Ammon's horn (tissue), 1 donor: ENCODE data around the gene MRPL43.
A peak's percentile ranks its signal among the peaks of the same experiment; 100 is the strongest.
"Not testable (repeated sequence)": the region's sequence is repeated elsewhere in the genome, so short reads cannot be mapped to it uniquely, and the experiment has no call there.

Experiments
- DNase-seq: peaks from one replicate; pipeline ENCODE4 v3.0.0-alpha.2; 2016; ENCODE audit warnings: low spot score

MRPL43 gene

GRCh38 chr10:100986952-100987684 lies at the start of gene MRPL43, which contains the start of gene TWNK:
Gene MRPL43 (minus strand): TSS chr10:100987497. CDS start chr10:100987443, 54 bp downstream.
Gene TWNK (plus strand): TSS chr10:100987543. CDS start chr10:100988211, 668 bp downstream.
- peak; percentile 91 for DNase-seq

GRCh38 chr10:101036726-101037125 lies 49.4 kb upstream of the MRPL43 start:
- no peak for DNase-seq

- no peak for DNase-seq
These were observed 48.8 kb upstream of the MRPL43 start for GRCh38 chr10:101035916-101036702.

DNA sequence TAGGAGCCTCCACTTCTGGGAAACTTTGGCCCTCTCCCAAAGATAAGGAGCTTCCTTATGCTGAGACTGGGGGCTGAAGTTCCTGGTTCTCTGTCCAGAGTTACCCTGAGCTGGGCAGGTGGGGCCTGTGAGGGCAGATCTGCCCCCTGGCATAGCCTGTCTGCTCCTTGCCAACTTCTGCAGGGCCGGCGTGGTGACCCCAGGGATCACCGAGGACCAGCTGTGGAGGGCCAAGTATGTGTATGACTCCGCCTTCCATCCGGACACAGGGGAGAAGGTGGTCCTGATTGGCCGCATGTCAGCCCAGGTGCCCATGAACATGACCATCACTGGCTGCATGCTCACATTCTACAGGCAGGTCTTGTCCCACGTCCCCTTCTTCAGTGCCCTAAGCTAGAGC lies 48.0 kb upstream of the MRPL43 start:
- no peak for DNase-seq

GRCh38 chr10:101034404-101034803 lies 47.1 kb upstream of the MRPL43 start:
- DNase-seq = not testable (repeated sequence)

DNA sequence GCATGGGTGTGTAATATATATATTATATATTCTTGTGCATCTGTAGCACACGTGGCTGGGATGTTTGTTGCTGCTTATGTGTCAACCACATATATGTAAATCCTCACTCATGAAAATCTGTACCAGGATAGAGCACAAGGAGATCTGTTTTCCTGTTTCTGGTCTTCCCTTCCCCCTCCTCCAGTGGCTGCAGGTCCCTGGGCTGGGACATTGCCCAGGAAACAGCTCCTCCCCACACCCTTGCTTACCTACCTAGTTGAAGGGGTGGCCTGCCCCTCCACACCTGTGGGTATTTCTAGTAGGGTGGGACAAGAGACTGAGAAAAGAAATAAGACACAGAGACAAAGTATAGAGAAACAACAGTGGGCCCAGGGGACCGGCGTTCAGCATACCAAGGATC lies 46.0 kb upstream of the MRPL43 start:
- no peak for DNase-seq

GRCh38 chr10:101032637-101033224 lies 45.4 kb upstream of the MRPL43 start:
- DNase-seq = peak; percentile 89

GRCh38 chr10:101031796-101032636 lies 44.7 kb upstream of the MRPL43 start:
- peak; percentile 96 for DNase-seq

DNA sequence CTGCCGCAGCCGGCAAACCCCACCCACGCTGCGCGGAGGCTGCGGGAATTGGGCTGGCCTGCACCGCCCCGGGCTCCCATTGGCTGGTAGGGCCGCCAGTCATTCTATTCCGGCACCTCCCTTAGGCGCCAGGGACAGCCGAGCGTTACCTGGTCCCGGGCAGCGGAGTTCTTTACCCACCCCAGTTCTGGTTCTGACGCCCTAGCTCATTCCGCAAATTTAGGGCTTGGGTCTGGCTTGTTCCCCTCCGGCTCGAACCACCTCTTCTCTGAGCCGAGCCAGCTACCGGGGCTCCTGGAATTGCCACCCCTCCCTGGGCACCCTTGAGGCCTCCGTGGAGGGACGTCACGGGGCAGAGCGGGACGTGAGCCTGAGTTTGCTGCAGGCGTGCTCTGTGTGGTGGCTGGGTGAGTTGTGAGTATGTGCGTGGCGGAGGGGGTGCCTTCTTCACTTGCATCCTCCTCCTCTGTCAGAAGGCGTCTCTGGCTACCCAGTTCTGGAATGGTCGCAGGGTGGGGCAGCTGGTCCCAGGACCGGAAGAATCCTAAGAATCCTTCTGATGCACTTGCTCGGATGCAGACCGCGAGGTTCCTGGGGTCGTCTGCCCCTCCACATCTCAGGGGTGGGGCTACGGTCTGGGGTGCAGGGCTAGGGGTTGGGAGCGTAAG lies 44.0 kb upstream of the MRPL43 start, which contains the start of the genes PDZD7 and SFXN3:
PDZD7 (minus strand) TSS at position 2 of the 668 bp plus-strand sequence. CDS start 910 bp downstream, outside the sequence.
SFXN3 (plus strand) TSS at position 107 of the 668 bp plus-strand sequence. CDS start 3,461 bp downstream, outside the sequence.
- peak; percentile 97 for DNase-seq

- no peak for DNase-seq
These were observed 43.3 kb upstream of the MRPL43 start for GRCh38 chr10:101030496-101031127.

DNA sequence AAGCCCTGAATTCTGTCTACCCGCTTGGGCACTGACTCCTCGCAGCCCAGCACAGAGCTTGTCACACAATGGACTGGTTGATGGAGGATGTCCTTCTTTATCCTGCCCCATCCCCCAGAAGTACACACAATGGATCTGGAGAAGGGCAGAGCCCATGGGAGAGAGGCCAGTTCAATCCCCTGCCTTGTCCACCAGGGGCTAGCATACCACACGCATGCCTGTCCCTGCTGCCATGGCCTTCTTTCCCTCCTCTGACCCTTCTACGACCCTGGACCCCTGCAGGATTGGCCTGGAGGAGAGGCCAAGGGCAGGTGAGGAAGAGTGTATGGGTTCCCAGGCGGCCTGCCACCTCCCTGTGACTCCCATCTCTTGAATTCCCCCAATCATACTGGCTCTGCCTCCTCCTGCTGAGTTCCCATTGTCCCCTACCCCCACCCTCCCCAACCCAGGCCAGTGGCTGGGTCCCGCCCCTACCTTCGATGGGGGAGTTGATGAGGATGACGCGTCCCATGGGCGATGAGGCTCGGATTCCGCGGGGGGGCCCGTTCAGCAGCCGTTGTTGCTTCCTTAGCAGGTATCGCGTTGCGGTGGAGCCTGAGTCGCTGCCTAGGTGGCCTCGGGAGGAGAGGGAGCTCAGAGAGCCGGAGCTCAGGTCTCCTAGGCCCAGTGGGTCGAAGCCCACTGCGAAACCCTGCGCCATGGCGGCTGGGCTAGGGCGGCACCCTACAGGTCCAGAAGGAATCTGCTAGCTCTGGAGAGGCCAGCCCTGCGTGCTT lies 42.4 kb upstream of the MRPL43 start:
- DNase-seq = no peak

GRCh38 chr10:101028446-101029337 lies 41.4 kb upstream of the MRPL43 start:
- DNase-seq = no peak

DNA sequence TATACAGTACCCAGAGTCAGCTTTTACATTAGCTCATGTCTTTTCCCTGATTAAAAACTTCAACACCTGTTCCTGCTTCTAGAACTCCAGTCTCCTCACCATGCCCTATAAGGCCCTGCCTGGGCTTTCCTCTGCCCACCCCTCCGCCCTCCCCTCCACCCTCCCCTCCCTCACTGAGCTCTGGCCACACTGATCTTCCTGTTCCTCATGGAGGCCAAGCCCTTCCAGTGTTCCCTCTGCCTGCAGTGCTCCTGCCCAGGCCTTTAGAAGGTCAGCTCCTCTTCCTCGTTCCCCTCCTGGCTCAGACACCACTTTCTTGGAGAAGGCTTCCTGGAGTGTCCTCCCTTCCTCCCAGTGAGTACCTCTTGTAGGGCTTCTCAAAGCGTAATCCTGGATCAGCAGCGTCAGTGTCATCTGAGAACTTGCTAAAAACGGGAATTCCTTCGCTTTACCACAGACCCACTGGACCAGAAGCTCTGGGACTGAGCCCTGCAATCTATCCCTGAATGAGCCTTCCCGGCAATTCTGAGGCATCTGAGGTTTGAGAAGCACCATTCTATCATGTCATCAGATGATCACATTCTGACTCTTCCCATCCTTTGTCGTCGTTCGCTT lies 39.9 kb upstream of the MRPL43 start:
- DNase-seq = no peak

- no peak for DNase-seq
These were observed 35.8 kb upstream of the MRPL43 start for GRCh38 chr10:101022967-101023705.

DNA sequence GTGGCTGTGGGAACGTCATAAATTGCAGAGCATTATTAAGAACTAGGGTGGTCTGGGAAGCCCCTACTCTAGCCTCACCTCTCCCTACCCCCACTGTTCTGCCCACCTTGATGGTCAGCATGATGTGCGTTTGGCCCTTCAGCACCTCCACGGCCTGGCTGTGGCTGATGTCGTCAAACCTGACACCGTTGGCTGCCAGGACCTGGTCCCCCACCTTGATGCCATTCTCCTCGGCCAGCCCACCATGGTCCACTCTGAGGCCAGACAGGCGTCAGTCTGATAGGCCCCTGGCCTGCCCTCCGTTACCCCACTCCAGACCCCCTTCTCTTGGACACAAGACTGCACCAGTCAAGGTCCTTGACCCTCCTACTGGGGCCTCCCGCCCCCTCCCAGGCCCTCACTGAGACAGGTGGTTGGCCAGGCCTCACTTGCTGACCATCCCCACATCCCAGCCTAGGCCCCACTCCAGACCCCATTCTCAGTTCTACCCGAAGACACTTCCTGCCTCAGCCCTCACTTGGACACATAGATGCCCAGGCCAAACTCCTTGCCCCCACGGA lies 34.5 kb upstream of the MRPL43 start:
- DNase-seq = no peak

- no peak for DNase-seq
These were observed 33.9 kb upstream of the MRPL43 start for GRCh38 chr10:101021239-101021638.

- DNase-seq = no peak
These were observed 33.3 kb upstream of the MRPL43 start for GRCh38 chr10:101020427-101021075.
